Prostate gland (tissue), 2 donors: Measurements from ENCODE around the gene GSTM3.

ENCODE experiments used
- POLR2A ChIP-seq: fragments of 450-650 bp; IDR thresholded peaks from one replicate; pipeline ENCODE4 v1.6.1; 2016; ENCODE audit warnings: antibody characterized with exemption, mild to moderate bottlenecking
- POLR2AphosphoS5 ChIP-seq: sonication (generic); formaldehyde crosslinking; IDR thresholded peaks from one replicate; pipeline ENCODE4 v1.6.1; 2017; ENCODE audit warnings: antibody characterized with exemption
- TF ChIP-seq, protein P1 (sequence below), 4 experiments: fragments of 200-600 bp in 2 of 4; fragments of 450-650 bp in 2 of 4; sonication (generic) in 2 of 4; IDR thresholded peaks; 1 replicate in 3 of 4; 2 replicates in 1 of 4; pipeline ENCODE4 v1.5.1; 2016 to 2019; ENCODE audit warnings: antibody characterized with exemption in 4 of 4, mild to moderate bottlenecking in 2 of 4, moderate library complexity in 2 of 4

- TF ChIP-seq, protein P1, sequence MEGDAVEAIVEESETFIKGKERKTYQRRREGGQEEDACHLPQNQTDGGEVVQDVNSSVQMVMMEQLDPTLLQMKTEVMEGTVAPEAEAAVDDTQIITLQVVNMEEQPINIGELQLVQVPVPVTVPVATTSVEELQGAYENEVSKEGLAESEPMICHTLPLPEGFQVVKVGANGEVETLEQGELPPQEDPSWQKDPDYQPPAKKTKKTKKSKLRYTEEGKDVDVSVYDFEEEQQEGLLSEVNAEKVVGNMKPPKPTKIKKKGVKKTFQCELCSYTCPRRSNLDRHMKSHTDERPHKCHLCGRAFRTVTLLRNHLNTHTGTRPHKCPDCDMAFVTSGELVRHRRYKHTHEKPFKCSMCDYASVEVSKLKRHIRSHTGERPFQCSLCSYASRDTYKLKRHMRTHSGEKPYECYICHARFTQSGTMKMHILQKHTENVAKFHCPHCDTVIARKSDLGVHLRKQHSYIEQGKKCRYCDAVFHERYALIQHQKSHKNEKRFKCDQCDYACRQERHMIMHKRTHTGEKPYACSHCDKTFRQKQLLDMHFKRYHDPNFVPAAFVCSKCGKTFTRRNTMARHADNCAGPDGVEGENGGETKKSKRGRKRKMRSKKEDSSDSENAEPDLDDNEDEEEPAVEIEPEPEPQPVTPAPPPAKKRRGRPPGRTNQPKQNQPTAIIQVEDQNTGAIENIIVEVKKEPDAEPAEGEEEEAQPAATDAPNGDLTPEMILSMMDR (IDR thresholded peaks at IDR 0.05) = no peak
- TF ChIP-seq POLR2AphosphoS5 (no peak), POLR2A (no peak)
These were observed 53.0 kb downstream of the GSTM3 start, which contains the start of gene GSTM1 for GRCh38 chr1:109687641-109688499.
